GM12878 (cell line): Measurements from ENCODE around the gene FGR. TPM values are rescaled to one million over a fixed set of nuclear protein-coding genes. Genes with fewer than 3 reads are reported as not detected.

Experiments used
- ATAC-seq: fragments of 200-7000 bp; cut with Tn5 transposase; 3 replicates; pipeline ENCODE4 v1.9.1; 2020; ENCODE audit warnings: mild to moderate bottlenecking, moderate library complexity
- BruUV-seq: library from RNA; stranded (reverse); fragments of 400-500 nt; replicated peaks from 2 replicates; lab custom pipeline; 2021; lab: Mats Ljungman, UMichigan
- CTCF ChIA-PET: fragments of 300-600 bp; sonication (Branson Sonifier 250); formaldehyde crosslinking; extraction: SDS; loops from one replicate; lab custom pipeline; 2021; ENCODE audit warnings: inconsistent platforms; lab: Yijun Ruan, JAX
- POLR2A ChIA-PET: fragments of 350-600 bp; formaldehyde crosslinking; extraction: SDS; loops from one replicate; lab custom pipeline; 2021; ENCODE audit warnings: inconsistent platforms; lab: Charles Lee
- RAD21 ChIA-PET: fragments of 300-600 bp; sonication (Branson Sonifier 250); formaldehyde crosslinking; loops from one replicate; lab custom pipeline; 2023; ENCODE audit warnings: antibody characterized with exemption; ENCODE audit not compliant: unreplicated experiment; lab: Charles Lee
- SMC1A ChIA-PET: fragments of 300-600 bp; sonication (Branson Sonifier 250); formaldehyde crosslinking; loops from one replicate; lab custom pipeline; 2023; ENCODE audit not compliant: unreplicated experiment, uncharacterized antibody; lab: Charles Lee
- DNase-seq: peaks from one replicate; pipeline ENCODE4 v3.0.0-alpha.2; 2011; ENCODE audit warnings: low read depth, low spot score
- FAIRE-seq: peaks from 3 replicates; lab custom pipeline; 2011; peaks lifted over from hg19 to GRCh38; lab: Jason Lieb, UNC
- H2AFZ ChIP-seq: 2 replicates; pipeline ENCODE4 v1.6.0; 2011; ENCODE audit warnings: low read depth, low read length, control low read depth; ENCODE audit not compliant: control insufficient read depth
- H3K27ac ChIP-seq: 2 replicates; pipeline ENCODE4 v1.5.1; 2011; ENCODE audit warnings: control low read depth; ENCODE audit not compliant: control insufficient read depth, insufficient read depth
- H3K27me3 ChIP-seq, 2 experiments: replicated peaks in 1 of 2; 2 replicates each; pipeline versions ENCODE4 v1.6.0 to v1.6.1; 2011; ENCODE audit warnings: low read length in 1 of 2; ENCODE audit not compliant: control insufficient read depth in 2 of 2, insufficient read depth in 2 of 2
- H3K36me3 ChIP-seq, 2 experiments: 2 replicates each; pipeline ENCODE4 v1.5.1; 2011; ENCODE audit warnings: low read length in 1 of 2; ENCODE audit not compliant: control insufficient read depth in 2 of 2, insufficient read depth in 2 of 2
- H3K4me1 ChIP-seq: 2 replicates; pipeline ENCODE4 v1.6.1; 2011; ENCODE audit warnings: mild to moderate bottlenecking, low read length, moderate library complexity, mixed read lengths; ENCODE audit not compliant: control insufficient read depth, insufficient read depth
- H3K4me2 ChIP-seq: 2 replicates; pipeline ENCODE4 v1.6.0; 2011; ENCODE audit warnings: control low read depth; ENCODE audit not compliant: control insufficient read depth, insufficient read depth
- H3K4me3 ChIP-seq: fragments of 200-600 bp; sonication (generic); 2 replicates; pipeline ENCODE4 v1.5.1; 2016
- H3K79me2 ChIP-seq: 2 replicates; pipeline ENCODE4 v1.6.0; 2011; ENCODE audit warnings: low read length; ENCODE audit not compliant: control insufficient read depth, insufficient read depth
- H3K9ac ChIP-seq: 2 replicates; pipeline ENCODE4 v1.8.0; 2011; ENCODE audit warnings: low read length, control low read depth, mixed read lengths; ENCODE audit not compliant: control insufficient read depth, insufficient read depth
- H3K9me3 ChIP-seq: replicated peaks from 3 replicates; pipeline ENCODE4 v1.5.1; 2011; ENCODE audit warnings: mild to moderate bottlenecking, low read length; ENCODE audit not compliant: control insufficient read depth, insufficient read depth
- H4K20me1 ChIP-seq: 2 replicates; pipeline ENCODE4 v1.6.0; 2011; ENCODE audit not compliant: control insufficient read depth, insufficient read depth
- BMI1 ChIP-seq: fragments of 450-650 bp; IDR thresholded peaks from 2 replicates; pipeline ENCODE4 v1.6.1; 2016; ENCODE audit warnings: mild to moderate bottlenecking, moderate library complexity, borderline replicate concordance
- DPF2 ChIP-seq: fragments of 450-650 bp; IDR thresholded peaks from 2 replicates; pipeline ENCODE4 v1.6.1; 2017; ENCODE audit warnings: mild to moderate bottlenecking
- HCFC1 ChIP-seq: fragments of 150-350 bp; IDR thresholded peaks from 2 replicates; pipeline ENCODE4 v1.6.1; 2014; ENCODE audit warnings: low read length
- HDAC2 ChIP-seq: fragments of 200-600 bp; sonication (generic); IDR thresholded peaks from 2 replicates; pipeline ENCODE4 v1.6.1; 2017
- LARP7 ChIP-seq: fragments of 450-650 bp; IDR thresholded peaks from 2 replicates; pipeline ENCODE4 v1.6.1; 2017; ENCODE audit warnings: mild to moderate bottlenecking
- NBN ChIP-seq: fragments of 450-650 bp; IDR thresholded peaks from 2 replicates; pipeline ENCODE4 v1.6.1; 2016
- NFXL1 ChIP-seq: fragments of 450-650 bp; IDR thresholded peaks from 2 replicates; pipeline ENCODE4 v1.6.1; 2017; ENCODE audit warnings: antibody characterized with exemption, mild to moderate bottlenecking, borderline replicate concordance
- RB1 ChIP-seq: fragments of 450-650 bp; formaldehyde crosslinking; IDR thresholded peaks from 2 replicates; pipeline ENCODE4 v1.6.1; 2017; ENCODE audit warnings: mild to moderate bottlenecking, borderline replicate concordance
- RFX5 ChIP-seq: IDR thresholded peaks from 2 replicates; pipeline ENCODE4 v1.6.1; 2011; ENCODE audit warnings: low read depth, low read length, improper control_type of control experiment
- SIN3A ChIP-seq: IDR thresholded peaks from 2 replicates; pipeline ENCODE4 v1.6.1; 2012; ENCODE audit warnings: low read depth, low read length, improper control_type of control experiment
- SUZ12 ChIP-seq: fragments of 200-600 bp; sonication (generic); IDR thresholded peaks from one replicate; pipeline ENCODE4 v1.6.1; 2018; ENCODE audit warnings: antibody characterized with exemption, mild to moderate bottlenecking; ENCODE audit not compliant: unreplicated experiment
- TBL1XR1 ChIP-seq: IDR thresholded peaks from 2 replicates; pipeline ENCODE4 v1.6.1; 2012; ENCODE audit warnings: low read depth, low read length, improper control_type of control experiment
- WRNIP1 ChIP-seq: IDR thresholded peaks from 2 replicates; pipeline ENCODE4 v1.6.1; 2011; ENCODE audit warnings: low read depth, low read length, improper control_type of control experiment, borderline replicate concordance
- YBX1 ChIP-seq: fragments of 450-650 bp; IDR thresholded peaks from 2 replicates; pipeline ENCODE4 v1.6.1; 2016; ENCODE audit warnings: antibody characterized with exemption
- WGBS: methylation state at CpG from one replicate; pipeline ENCODE4 v1.1.6; 2016; ENCODE audit warnings: low lambda C conversion rate; ENCODE audit not compliant: insufficient replicate concordance, insufficient coverage; ENCODE audit errors: missing lambda C conversion rate; 5-methylcytosine and 5-hydroxymethylcytosine counted together
- in situ Hi-C: fragments of 300-500 bp; cut with MboI; formaldehyde crosslinking; loops from 9 replicates; pipeline ENCODE4 v1.14.3; 2018; ENCODE audit warnings: mixed read lengths
- intact Hi-C: fragments of 100-400 bp; cut with micrococcal nuclease; formaldehyde crosslinking; loops from one replicate; pipeline ENCODE4 v1.14.2; 2022; ENCODE audit not compliant: unreplicated experiment
- polyA plus RNA-seq, 11 experiments: library from polyadenylated mRNA; depleted of rRNA in 4 of 11; unstranded in 6 of 11; stranded (reverse) in 5 of 11; fragments of >200 nt; fragmentation: Nextera tagmentation in 4 of 11; fragmentation: Illumina TruSeq in 1 of 11; extraction: Ambion mirVana in 4 of 11; extraction: Trizol in 1 of 11; gene quantifications; 1 replicate in 1 of 11; 2 replicates in 10 of 11; pipeline versions ENCODE4 v1.2.1 to v1.2.3, GENCODE V29; 2011 to 2016; ENCODE audit warnings: inconsistent platforms in 2 of 11, missing spikeins in 2 of 11, low read depth in 1 of 11
- total RNA-seq, 4 experiments: library from RNA; depleted of rRNA in 3 of 4; stranded (reverse); fragments of >200 nt in 3 of 4; fragmentation: Illumina TruSeq in 1 of 4; extraction: Trizol in 1 of 4; gene quantifications; 2 replicates each; pipeline versions ENCODE4 v1.2.1 to v1.2.3, GENCODE V29; 2013 to 2021
- TF ChIP-seq, protein P1 (sequence below): fragments of 450-650 bp; formaldehyde crosslinking; IDR thresholded peaks from 2 replicates; pipeline ENCODE4 v1.4.0; 2022; ENCODE audit warnings: mild to moderate bottlenecking, moderate library complexity
- TF ChIP-seq, protein P2 (sequence below): fragments of 450-650 bp; IDR thresholded peaks from 2 replicates; pipeline ENCODE4 v1.6.1; 2017; ENCODE audit warnings: borderline replicate concordance
- TF ChIP-seq, protein P3 (sequence below): fragments of 450-650 bp; IDR thresholded peaks from 2 replicates; pipeline ENCODE4 v1.6.1; 2017; ENCODE audit warnings: mild to moderate bottlenecking, low read depth, inconsistent platforms; ENCODE audit not compliant: poor library complexity, severe bottlenecking
- TF ChIP-seq, protein P4 (sequence below): IDR thresholded peaks from 2 replicates; pipeline ENCODE4 v1.6.1; 2012; ENCODE audit warnings: low read depth, low read length, improper control_type of control experiment

FGR gene
- total and polyA plus RNA-seq, 10 of the 15 experiments (the other 5 are each of a cell fraction or from before 2014, with no cell fraction given) = 10.9 to 193 (median 74.7) TPM

DNA sequence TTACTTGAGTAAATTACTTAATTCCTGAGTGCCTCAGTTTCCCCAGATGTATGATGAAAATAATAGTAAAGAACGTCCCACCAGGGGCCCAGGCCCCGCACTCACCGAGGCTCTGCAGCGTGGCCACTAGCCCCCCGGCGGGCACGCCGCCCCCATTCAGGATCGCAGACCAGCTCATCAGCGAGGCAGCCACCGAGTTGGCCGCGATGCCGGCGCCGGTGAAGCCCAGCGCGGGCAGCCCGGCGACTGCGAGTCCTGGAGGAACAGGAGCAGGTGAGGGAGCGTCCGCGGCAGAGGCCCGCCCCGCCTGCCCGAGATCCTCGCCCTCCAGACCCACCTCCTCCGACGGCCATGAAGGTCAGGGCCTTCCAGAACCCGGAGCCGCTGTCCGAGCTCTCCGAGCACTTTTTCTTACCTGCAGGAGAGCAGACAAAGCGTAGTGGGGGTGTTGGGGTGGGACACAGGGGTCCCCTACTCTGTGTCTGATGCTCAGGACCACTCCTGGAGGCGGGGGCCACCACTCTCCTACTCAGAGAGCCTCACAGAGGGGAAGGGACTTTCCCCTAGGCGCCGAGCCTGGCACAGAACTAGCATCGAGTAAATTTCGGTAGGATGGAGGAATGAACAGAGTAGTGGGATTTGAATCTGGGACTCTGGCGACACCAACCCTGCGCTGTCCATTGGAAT lies 33.3 kb upstream of the FGR start:
- Histone ChIP-seq H3K9me3 (no peaks in the 10 kb centered on the region), H3K4me1 (peaks cover 9% of the 10 kb centered on the region), H2AFZ (no peak overlapping the region), H3K4me3 (no peak overlapping the region), H3K27me3 (no peaks in the 10 kb centered on the region), H3K79me2 (peaks cover 18% of the 10 kb centered on the region), H3K4me2 (no peak overlapping the region; the same call in 1 of the 2 replicates), H3K9ac (no peak overlapping the region), H4K20me1 (no peaks in the 10 kb centered on the region), H3K36me3 (peaks cover 0 to 9% of the 10 kb centered on the region in 2 experiments; a peak in 1 of 4 replicates), H3K27ac (no peak overlapping the region)
- 90% methylated on average over 33 of the region's 42 CpGs for WGBS
- DNase-seq (no peak), ATAC-seq (no peak), FAIRE-seq (no peak)
- ChIA-PET CTCF (interaction anchor here (8.8 kb wide), 1 partner anchor 60 kb away, joined by 327 read pairs; the partner anchor contains the start of gene AHDC1), RAD21 (interaction anchor here (5.0 to 8.8 kb wide), 2 partner anchors 57 to 61 kb away, joined by 51 to 268 read pairs; partner anchors contain the start of genes AHDC1 and FAM76A), SMC1A (no interaction called here), POLR2A (no interaction called here)
- in situ Hi-C loops = no loop called here
- intact Hi-C loops = loop anchor here (2.0 to 10.0 kb wide), 2 partner anchors 51 to 343 kb away; partner anchors contain the start of gene TMEM222
- no peak for TF ChIP-seq TBL1XR1
- TF ChIP-seq DPF2 = no peak
- no peak for TF ChIP-seq SUZ12
- no peak for TF ChIP-seq YBX1
- TF ChIP-seq BMI1 = no peak
- no peak for TF ChIP-seq HDAC2
- TF ChIP-seq SIN3A = no peak
- TF ChIP-seq, protein P1, sequence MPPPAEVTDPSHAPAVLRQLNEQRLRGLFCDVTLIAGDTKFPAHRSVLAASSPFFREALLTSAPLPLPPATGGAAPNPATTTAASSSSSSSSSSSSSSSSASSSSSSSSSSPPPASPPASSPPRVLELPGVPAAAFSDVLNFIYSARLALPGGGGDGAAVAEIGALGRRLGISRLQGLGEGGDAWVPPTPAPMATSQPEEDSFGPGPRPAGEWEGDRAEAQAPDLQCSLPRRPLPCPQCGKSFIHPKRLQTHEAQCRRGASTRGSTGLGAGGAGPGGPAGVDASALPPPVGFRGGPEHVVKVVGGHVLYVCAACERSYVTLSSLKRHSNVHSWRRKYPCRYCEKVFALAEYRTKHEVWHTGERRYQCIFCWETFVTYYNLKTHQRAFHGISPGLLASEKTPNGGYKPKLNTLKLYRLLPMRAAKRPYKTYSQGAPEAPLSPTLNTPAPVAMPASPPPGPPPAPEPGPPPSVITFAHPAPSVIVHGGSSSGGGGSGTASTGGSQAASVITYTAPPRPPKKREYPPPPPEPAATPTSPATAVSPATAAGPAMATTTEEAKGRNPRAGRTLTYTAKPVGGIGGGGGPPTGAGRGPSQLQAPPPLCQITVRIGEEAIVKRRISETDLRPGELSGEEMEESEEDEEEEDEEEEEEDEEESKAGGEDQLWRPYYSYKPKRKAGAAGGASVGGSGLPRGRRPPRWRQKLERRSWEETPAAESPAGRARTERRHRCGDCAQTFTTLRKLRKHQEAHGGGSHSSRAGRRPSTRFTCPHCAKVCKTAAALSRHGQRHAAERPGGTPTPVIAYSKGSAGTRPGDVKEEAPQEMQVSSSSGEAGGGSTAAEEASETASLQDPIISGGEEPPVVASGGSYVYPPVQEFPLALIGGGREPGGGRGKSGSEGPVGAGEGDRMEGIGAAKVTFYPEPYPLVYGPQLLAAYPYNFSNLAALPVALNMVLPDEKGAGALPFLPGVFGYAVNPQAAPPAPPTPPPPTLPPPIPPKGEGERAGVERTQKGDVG (CRISPR knock-in tag) = no peak
- TF ChIP-seq LARP7 = no peak
- TF ChIP-seq NFXL1 = no peak
- no peak for TF ChIP-seq RB1
- TF ChIP-seq, protein P2, sequence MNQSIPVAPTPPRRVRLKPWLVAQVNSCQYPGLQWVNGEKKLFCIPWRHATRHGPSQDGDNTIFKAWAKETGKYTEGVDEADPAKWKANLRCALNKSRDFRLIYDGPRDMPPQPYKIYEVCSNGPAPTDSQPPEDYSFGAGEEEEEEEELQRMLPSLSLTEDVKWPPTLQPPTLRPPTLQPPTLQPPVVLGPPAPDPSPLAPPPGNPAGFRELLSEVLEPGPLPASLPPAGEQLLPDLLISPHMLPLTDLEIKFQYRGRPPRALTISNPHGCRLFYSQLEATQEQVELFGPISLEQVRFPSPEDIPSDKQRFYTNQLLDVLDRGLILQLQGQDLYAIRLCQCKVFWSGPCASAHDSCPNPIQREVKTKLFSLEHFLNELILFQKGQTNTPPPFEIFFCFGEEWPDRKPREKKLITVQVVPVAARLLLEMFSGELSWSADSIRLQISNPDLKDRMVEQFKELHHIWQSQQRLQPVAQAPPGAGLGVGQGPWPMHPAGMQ = no peak
- no peak for TF ChIP-seq WRNIP1
- TF ChIP-seq, protein P3, sequence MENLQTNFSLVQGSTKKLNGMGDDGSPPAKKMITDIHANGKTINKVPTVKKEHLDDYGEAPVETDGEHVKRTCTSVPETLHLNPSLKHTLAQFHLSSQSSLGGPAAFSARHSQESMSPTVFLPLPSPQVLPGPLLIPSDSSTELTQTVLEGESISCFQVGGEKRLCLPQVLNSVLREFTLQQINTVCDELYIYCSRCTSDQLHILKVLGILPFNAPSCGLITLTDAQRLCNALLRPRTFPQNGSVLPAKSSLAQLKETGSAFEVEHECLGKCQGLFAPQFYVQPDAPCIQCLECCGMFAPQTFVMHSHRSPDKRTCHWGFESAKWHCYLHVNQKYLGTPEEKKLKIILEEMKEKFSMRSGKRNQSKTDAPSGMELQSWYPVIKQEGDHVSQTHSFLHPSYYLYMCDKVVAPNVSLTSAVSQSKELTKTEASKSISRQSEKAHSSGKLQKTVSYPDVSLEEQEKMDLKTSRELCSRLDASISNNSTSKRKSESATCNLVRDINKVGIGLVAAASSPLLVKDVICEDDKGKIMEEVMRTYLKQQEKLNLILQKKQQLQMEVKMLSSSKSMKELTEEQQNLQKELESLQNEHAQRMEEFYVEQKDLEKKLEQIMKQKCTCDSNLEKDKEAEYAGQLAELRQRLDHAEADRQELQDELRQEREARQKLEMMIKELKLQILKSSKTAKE = no peak
- TF ChIP-seq HCFC1 = no peak
- TF ChIP-seq RFX5 = no peak
- TF ChIP-seq NBN = no peak
- TF ChIP-seq, protein P4, sequence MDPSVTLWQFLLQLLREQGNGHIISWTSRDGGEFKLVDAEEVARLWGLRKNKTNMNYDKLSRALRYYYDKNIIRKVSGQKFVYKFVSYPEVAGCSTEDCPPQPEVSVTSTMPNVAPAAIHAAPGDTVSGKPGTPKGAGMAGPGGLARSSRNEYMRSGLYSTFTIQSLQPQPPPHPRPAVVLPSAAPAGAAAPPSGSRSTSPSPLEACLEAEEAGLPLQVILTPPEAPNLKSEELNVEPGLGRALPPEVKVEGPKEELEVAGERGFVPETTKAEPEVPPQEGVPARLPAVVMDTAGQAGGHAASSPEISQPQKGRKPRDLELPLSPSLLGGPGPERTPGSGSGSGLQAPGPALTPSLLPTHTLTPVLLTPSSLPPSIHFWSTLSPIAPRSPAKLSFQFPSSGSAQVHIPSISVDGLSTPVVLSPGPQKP = no peak
- no TSS peak for BruUV-seq
